H9 (cell line): ENCODE measurements around the gene ULK4. TPM values are rescaled to one million over a fixed set of nuclear protein-coding genes. Genes with fewer than 3 reads are reported as not detected.

Source experiments
- DNase-seq: peaks from one replicate; pipeline ENCODE4 v3.0.0-alpha.2; 2017
- H2AFZ ChIP-seq: one replicate; pipeline ENCODE4 v1.6.1; 2013; ENCODE audit warnings: mild to moderate bottlenecking, low read length, control low read depth, moderate library complexity
- H2AK5ac ChIP-seq: 2 replicates; pipeline ENCODE4 v1.6.1; 2013; ENCODE audit warnings: low read length, control low read depth, mixed read lengths; ENCODE audit not compliant: insufficient read length
- H2BK120ac ChIP-seq: one replicate; pipeline ENCODE4 v1.6.1; 2013; ENCODE audit warnings: low read depth, mild to moderate bottlenecking, low read length, control low read depth, inconsistent platforms; ENCODE audit not compliant: poor library complexity, severe bottlenecking
- H2BK12ac ChIP-seq: 2 replicates; pipeline ENCODE4 v1.6.1; 2013; ENCODE audit warnings: low read length, control low read depth, mixed read lengths, low read depth; ENCODE audit not compliant: insufficient read length
- H2BK15ac ChIP-seq: 2 replicates; pipeline ENCODE4 v1.6.1; 2013; ENCODE audit warnings: low read depth, low read length, control low read depth
- H2BK20ac ChIP-seq: one replicate; pipeline ENCODE4 v1.6.1; 2013; ENCODE audit warnings: low read depth, mild to moderate bottlenecking, low read length, control low read depth, inconsistent platforms; ENCODE audit not compliant: poor library complexity, severe bottlenecking
- H2BK5ac ChIP-seq: 2 replicates; pipeline ENCODE4 v1.6.1; 2013; ENCODE audit warnings: low read length, control low read depth, mixed read lengths; ENCODE audit not compliant: insufficient read length
- H3K14ac ChIP-seq: 2 replicates; pipeline ENCODE4 v1.6.1; 2013; ENCODE audit warnings: low read length, control low read depth; ENCODE audit not compliant: insufficient read depth
- H3K18ac ChIP-seq: 2 replicates; pipeline ENCODE4 v1.6.1; 2013; ENCODE audit warnings: low read depth, mild to moderate bottlenecking, mixed read lengths, low read length, control low read depth; ENCODE audit not compliant: insufficient read length
- H3K23ac ChIP-seq: 2 replicates; pipeline ENCODE4 v1.6.1; 2013; ENCODE audit warnings: low read length, control low read depth, mixed read lengths, low read depth; ENCODE audit not compliant: insufficient read length
- H3K23me2 ChIP-seq: 2 replicates; pipeline ENCODE4 v1.6.1; 2013; ENCODE audit warnings: low read depth, mild to moderate bottlenecking, mixed read lengths, low read length, control low read depth; ENCODE audit not compliant: insufficient read length, poor library complexity, severe bottlenecking
- H3K27ac ChIP-seq: 2 replicates; pipeline ENCODE4 v1.5.1; 2013; ENCODE audit warnings: low read length, control low read depth, mixed read lengths, low read depth; ENCODE audit not compliant: insufficient read length
- H3K27me3 ChIP-seq: 2 replicates; pipeline ENCODE4 v1.6.1; 2013; ENCODE audit warnings: low read length, control low read depth, inconsistent platforms; ENCODE audit not compliant: insufficient read depth
- H3K4ac ChIP-seq: 2 replicates; pipeline ENCODE4 v1.6.1; 2013; ENCODE audit warnings: low read depth, mild to moderate bottlenecking, control low read depth, inconsistent platforms, low read length, moderate library complexity
- H3K4me1 ChIP-seq: 2 replicates; pipeline ENCODE4 v1.6.1; 2013; ENCODE audit warnings: low read length, control low read depth, inconsistent platforms; ENCODE audit not compliant: insufficient read depth
- H3K4me2 ChIP-seq: 2 replicates; pipeline ENCODE4 v1.6.1; 2013; ENCODE audit warnings: low read length, control low read depth, mixed read lengths; ENCODE audit not compliant: insufficient read length, insufficient read depth
- H3K56ac ChIP-seq: 2 replicates; pipeline ENCODE4 v1.6.1; 2013; ENCODE audit warnings: low read depth, mild to moderate bottlenecking, mixed read lengths, low read length, control low read depth; ENCODE audit not compliant: insufficient read length
- H3K79me1 ChIP-seq: 2 replicates; pipeline ENCODE4 v1.6.1; 2013; ENCODE audit warnings: low read depth, mild to moderate bottlenecking, moderate library complexity, low read length, control low read depth, inconsistent platforms; ENCODE audit not compliant: insufficient read depth, poor library complexity, severe bottlenecking
- H3K79me2 ChIP-seq: 2 replicates; pipeline ENCODE4 v1.6.1; 2013; ENCODE audit warnings: low read length, control low read depth, inconsistent platforms; ENCODE audit not compliant: insufficient read depth
- H3K9ac ChIP-seq: 2 replicates; pipeline ENCODE4 v1.6.1; 2013; ENCODE audit warnings: low read length, control low read depth, mixed read lengths; ENCODE audit not compliant: insufficient read length; ENCODE audit errors: extremely low read depth
- H3K9me3 ChIP-seq: one replicate; pipeline ENCODE4 v1.6.1; 2013; ENCODE audit warnings: low read depth, low read length, inconsistent platforms; ENCODE audit not compliant: control insufficient read depth
- H3T11ph ChIP-seq: one replicate; pipeline ENCODE4 v1.6.1; 2013; ENCODE audit warnings: mild to moderate bottlenecking, low read length, control low read depth, inconsistent platforms
- H4K20me1 ChIP-seq: one replicate; pipeline ENCODE4 v1.6.1; 2013; ENCODE audit not compliant: control insufficient read depth, insufficient read length, insufficient read depth
- H4K5ac ChIP-seq: 2 replicates; pipeline ENCODE4 v1.6.1; 2013; ENCODE audit warnings: low read depth, mild to moderate bottlenecking, mixed read lengths, low read length, control low read depth; ENCODE audit not compliant: insufficient read length
- H4K8ac ChIP-seq: replicated peaks from 2 replicates; pipeline ENCODE4 v1.6.1; 2013; ENCODE audit warnings: low read length, control low read depth, mixed read lengths, low read depth; ENCODE audit not compliant: insufficient read length
- H4K91ac ChIP-seq: 2 replicates; pipeline ENCODE4 v1.6.1; 2013; ENCODE audit warnings: low read depth, mild to moderate bottlenecking, moderate library complexity, mixed read lengths, low read length, control low read depth; ENCODE audit not compliant: insufficient read length
- H3K27ac Mint-ChIP-seq, 3 experiments: 2 replicates in 2 of 3; 3 replicates in 1 of 3; pipeline ENCODE4 v1.8.0; 2020 to 2021; ENCODE audit warnings: mixed read lengths in 3 of 3, mild to moderate bottlenecking in 1 of 3, moderate library complexity in 1 of 3
- H3K27me3 Mint-ChIP-seq: 2 replicates; pipeline ENCODE4 v1.8.0; 2021; ENCODE audit warnings: low read depth, mild to moderate bottlenecking, moderate library complexity, mixed read lengths
- H3K36me3 Mint-ChIP-seq, 3 experiments: 2 replicates in 2 of 3; 3 replicates in 1 of 3; pipeline ENCODE4 v1.8.0; 2020 to 2021; ENCODE audit warnings: low read depth in 3 of 3, mixed read lengths in 3 of 3; ENCODE audit not compliant: insufficient read depth in 1 of 3
- H3K4me1 Mint-ChIP-seq, 2 experiments: 2 replicates each; pipeline ENCODE4 v1.8.0; 2020; ENCODE audit warnings: mixed read lengths in 2 of 2
- H3K4me3 Mint-ChIP-seq, 2 experiments: 2 replicates in 1 of 2; 3 replicates in 1 of 2; pipeline ENCODE4 v1.8.0; 2020 to 2021; ENCODE audit warnings: mild to moderate bottlenecking in 2 of 2, mixed read lengths in 2 of 2, moderate library complexity in 1 of 2
- H3K9me3 Mint-ChIP-seq, 2 experiments: 2 replicates in 1 of 2; 3 replicates in 1 of 2; pipeline ENCODE4 v1.8.0; 2020; ENCODE audit warnings: mild to moderate bottlenecking in 2 of 2, mixed read lengths in 2 of 2, moderate library complexity in 1 of 2
- WGBS: extraction: QIAGEN DNeasy Blood & Tissue Kit; methylation state at CpG from one replicate; pipeline ENCODE4 v1.1.7; 2013; ENCODE audit warnings: missing lambda C conversion rate, low lambda C conversion rate, mixed read lengths; ENCODE audit not compliant: insufficient read length; ENCODE audit errors: extremely low coverage; 5-methylcytosine and 5-hydroxymethylcytosine counted together
- total RNA-seq: library from RNA; stranded (reverse); gene quantifications from 2 replicates; pipeline ENCODE4 v1.2.1, GENCODE V29; 2021
- TF ChIP-seq, protein P1 (sequence below): fragments of 200-600 bp; sonication (generic); conservative IDR thresholded peaks from 3 replicates; pipeline ENCODE4 v1.8.0; 2021; ENCODE audit warnings: antibody characterized with exemption, mild to moderate bottlenecking

ULK4 gene
- total RNA-seq, 1 experiment from 2014 or later: 12.9 TPM

GRCh38 chr3:41205591-41205990, 756.3 kb downstream of the ULK4 start:
- Histone ChIP-seq H2AK5ac (no peak overlapping the region), H4K91ac (no peak overlapping the region), H3K4ac (no peak overlapping the region), H2BK5ac (no peak overlapping the region), H3K23me2 (peaks cover 8% of the 10 kb centered on the region), H4K20me1 (no peaks in the 10 kb centered on the region), H3K23ac (no peak overlapping the region), H4K5ac (no peak overlapping the region), H3K79me1 (peaks cover 5% of the 10 kb centered on the region), H3K14ac (no peak overlapping the region), H2BK15ac (no peak overlapping the region), H2AFZ (no peak overlapping the region), H4K8ac (no peak overlapping the region), H3K79me2 (peaks cover 79% of the 10 kb centered on the region), H3K4me1 (peaks cover 2% of the 10 kb centered on the region; the same call in 1 of the 2 replicates), H2BK20ac (no peak overlapping the region), H3T11ph (no peak overlapping the region), H3K56ac (no peak overlapping the region), H3K27me3 (no peaks in the 10 kb centered on the region), H3K9ac (no peak overlapping the region), H3K27ac (no peak overlapping the region), H3K9me3 (no peaks in the 10 kb centered on the region), H3K4me2 (no peak overlapping the region), H2BK12ac (no peak overlapping the region), H3K18ac (no peak overlapping the region), H2BK120ac (no peak overlapping the region)
- Mint-ChIP-seq H3K27me3 (no peaks in the 10 kb centered on the region), H3K4me1 (peaks cover 74 to 78% of the 10 kb centered on the region in 2 experiments), H3K9me3 (no peaks in the 10 kb centered on the region), H3K4me3 (peak overlapping the region in 1 of 2 experiments; percentile 45; a peak in 2 of 5 replicates), H3K36me3 (peaks cover 9 to 22% (median 14%) of the 10 kb centered on the region in 3 experiments), H3K27ac (no peak overlapping the region; a peak in 1 of 7 replicates)
- WGBS: no CpG with 5 or more reads among the region's 9 CpGs
- DNase-seq: no peak
- TF ChIP-seq, protein P1, sequence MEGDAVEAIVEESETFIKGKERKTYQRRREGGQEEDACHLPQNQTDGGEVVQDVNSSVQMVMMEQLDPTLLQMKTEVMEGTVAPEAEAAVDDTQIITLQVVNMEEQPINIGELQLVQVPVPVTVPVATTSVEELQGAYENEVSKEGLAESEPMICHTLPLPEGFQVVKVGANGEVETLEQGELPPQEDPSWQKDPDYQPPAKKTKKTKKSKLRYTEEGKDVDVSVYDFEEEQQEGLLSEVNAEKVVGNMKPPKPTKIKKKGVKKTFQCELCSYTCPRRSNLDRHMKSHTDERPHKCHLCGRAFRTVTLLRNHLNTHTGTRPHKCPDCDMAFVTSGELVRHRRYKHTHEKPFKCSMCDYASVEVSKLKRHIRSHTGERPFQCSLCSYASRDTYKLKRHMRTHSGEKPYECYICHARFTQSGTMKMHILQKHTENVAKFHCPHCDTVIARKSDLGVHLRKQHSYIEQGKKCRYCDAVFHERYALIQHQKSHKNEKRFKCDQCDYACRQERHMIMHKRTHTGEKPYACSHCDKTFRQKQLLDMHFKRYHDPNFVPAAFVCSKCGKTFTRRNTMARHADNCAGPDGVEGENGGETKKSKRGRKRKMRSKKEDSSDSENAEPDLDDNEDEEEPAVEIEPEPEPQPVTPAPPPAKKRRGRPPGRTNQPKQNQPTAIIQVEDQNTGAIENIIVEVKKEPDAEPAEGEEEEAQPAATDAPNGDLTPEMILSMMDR: no peak
